GM12878 (cell line): ENCODE data around the gene CCDC74A. TPM values are rescaled to one million over a fixed set of nuclear protein-coding genes. Genes with fewer than 3 reads are reported as not detected.
"Not testable (repeated sequence)": the region's sequence is repeated elsewhere in the genome, so short reads cannot be mapped to it uniquely, and the experiment has no call there.

Experiments
- ATAC-seq: fragments of 200-7000 bp; cut with Tn5 transposase; 3 replicates; pipeline ENCODE4 v1.9.1; 2020; ENCODE audit warnings: mild to moderate bottlenecking, moderate library complexity
- BruUV-seq: library from RNA; stranded (reverse); fragments of 400-500 nt; replicated peaks from 2 replicates; lab custom pipeline; 2021; lab: Mats Ljungman, UMichigan
- CTCF ChIA-PET: fragments of 300-600 bp; sonication (Branson Sonifier 250); formaldehyde crosslinking; extraction: SDS; loops from one replicate; lab custom pipeline; 2021; ENCODE audit warnings: inconsistent platforms; lab: Yijun Ruan, JAX
- POLR2A ChIA-PET: fragments of 350-600 bp; formaldehyde crosslinking; extraction: SDS; loops from one replicate; lab custom pipeline; 2021; ENCODE audit warnings: inconsistent platforms; lab: Charles Lee
- RAD21 ChIA-PET: fragments of 300-600 bp; sonication (Branson Sonifier 250); formaldehyde crosslinking; loops from one replicate; lab custom pipeline; 2023; ENCODE audit warnings: antibody characterized with exemption; ENCODE audit not compliant: unreplicated experiment; lab: Charles Lee
- SMC1A ChIA-PET: fragments of 300-600 bp; sonication (Branson Sonifier 250); formaldehyde crosslinking; loops from one replicate; lab custom pipeline; 2023; ENCODE audit not compliant: unreplicated experiment, uncharacterized antibody; lab: Charles Lee
- DNase-seq: peaks from one replicate; pipeline ENCODE4 v3.0.0-alpha.2; 2011; ENCODE audit warnings: low read depth, low spot score
- FAIRE-seq: peaks from 3 replicates; lab custom pipeline; 2011; peaks lifted over from hg19 to GRCh38; lab: Jason Lieb, UNC
- H2AFZ ChIP-seq: 2 replicates; pipeline ENCODE4 v1.6.0; 2011; ENCODE audit warnings: low read depth, low read length, control low read depth; ENCODE audit not compliant: control insufficient read depth
- H3K27ac ChIP-seq: 2 replicates; pipeline ENCODE4 v1.5.1; 2011; ENCODE audit warnings: control low read depth; ENCODE audit not compliant: control insufficient read depth, insufficient read depth
- H3K27me3 ChIP-seq, 2 experiments: replicated peaks in 1 of 2; 2 replicates each; pipeline versions ENCODE4 v1.6.0 to v1.6.1; 2011; ENCODE audit warnings: low read length in 1 of 2; ENCODE audit not compliant: control insufficient read depth in 2 of 2, insufficient read depth in 2 of 2
- H3K36me3 ChIP-seq, 2 experiments: 2 replicates each; pipeline ENCODE4 v1.5.1; 2011; ENCODE audit warnings: low read length in 1 of 2; ENCODE audit not compliant: control insufficient read depth in 2 of 2, insufficient read depth in 2 of 2
- H3K4me1 ChIP-seq: 2 replicates; pipeline ENCODE4 v1.6.1; 2011; ENCODE audit warnings: mild to moderate bottlenecking, low read length, moderate library complexity, mixed read lengths; ENCODE audit not compliant: control insufficient read depth, insufficient read depth
- H3K4me2 ChIP-seq: 2 replicates; pipeline ENCODE4 v1.6.0; 2011; ENCODE audit warnings: control low read depth; ENCODE audit not compliant: control insufficient read depth, insufficient read depth
- H3K4me3 ChIP-seq: fragments of 200-600 bp; sonication (generic); 2 replicates; pipeline ENCODE4 v1.5.1; 2016
- H3K79me2 ChIP-seq: 2 replicates; pipeline ENCODE4 v1.6.0; 2011; ENCODE audit warnings: low read length; ENCODE audit not compliant: control insufficient read depth, insufficient read depth
- H3K9ac ChIP-seq: 2 replicates; pipeline ENCODE4 v1.8.0; 2011; ENCODE audit warnings: low read length, control low read depth, mixed read lengths; ENCODE audit not compliant: control insufficient read depth, insufficient read depth
- H3K9me3 ChIP-seq: replicated peaks from 3 replicates; pipeline ENCODE4 v1.5.1; 2011; ENCODE audit warnings: mild to moderate bottlenecking, low read length; ENCODE audit not compliant: control insufficient read depth, insufficient read depth
- H4K20me1 ChIP-seq: 2 replicates; pipeline ENCODE4 v1.6.0; 2011; ENCODE audit not compliant: control insufficient read depth, insufficient read depth
- BCL3 ChIP-seq: IDR thresholded peaks from 2 replicates; pipeline ENCODE4 v1.6.1; 2011; ENCODE audit warnings: borderline replicate concordance, low read depth, mild to moderate bottlenecking, moderate library complexity, low read length; ENCODE audit not compliant: insufficient read depth, poor library complexity, severe bottlenecking
- IKZF1 ChIP-seq: fragments of 450-650 bp; conservative IDR thresholded peaks from 2 replicates; pipeline ENCODE4 v1.6.1; 2017; ENCODE audit warnings: antibody characterized with exemption, mild to moderate bottlenecking
- IKZF2 ChIP-seq, 2 experiments: fragments of 450-650 bp; IDR thresholded peaks; 2 replicates each; pipeline ENCODE4 v1.6.1; 2017; ENCODE audit warnings: mild to moderate bottlenecking in 2 of 2, moderate library complexity in 2 of 2
- IRF4 ChIP-seq: IDR thresholded peaks from 2 replicates; pipeline ENCODE4 v1.6.1; 2011; ENCODE audit warnings: low read depth, low read length
- PAX5 ChIP-seq: IDR thresholded peaks from 2 replicates; pipeline ENCODE4 v1.6.1; 2011; ENCODE audit warnings: low read depth, low read length, borderline replicate concordance
- REST ChIP-seq: IDR thresholded peaks from 2 replicates; pipeline ENCODE4 v1.6.1; 2012; ENCODE audit warnings: mild to moderate bottlenecking, low read depth, low read length
- SREBF1 ChIP-seq: IDR thresholded peaks from 2 replicates; pipeline ENCODE4 v1.6.1; 2012; ENCODE audit warnings: mild to moderate bottlenecking, low read length
- SRF ChIP-seq, 2 experiments: IDR thresholded peaks; 2 replicates each; pipeline ENCODE4 v1.6.1; 2011; ENCODE audit warnings: low read depth in 2 of 2, low read length in 2 of 2, mild to moderate bottlenecking in 1 of 2, moderate library complexity in 1 of 2
- STAT3 ChIP-seq: IDR thresholded peaks from 2 replicates; pipeline ENCODE4 v1.6.1; 2011; ENCODE audit warnings: low read depth, low read length, improper control_type of control experiment
- ZNF217 ChIP-seq: fragments of 450-650 bp; IDR thresholded peaks from 2 replicates; pipeline ENCODE4 v1.6.1; 2017; ENCODE audit warnings: antibody characterized with exemption, mild to moderate bottlenecking
- WGBS: methylation state at CpG from one replicate; pipeline ENCODE4 v1.1.6; 2016; ENCODE audit warnings: low lambda C conversion rate; ENCODE audit not compliant: insufficient replicate concordance, insufficient coverage; ENCODE audit errors: missing lambda C conversion rate; 5-methylcytosine and 5-hydroxymethylcytosine counted together
- in situ Hi-C: fragments of 300-500 bp; cut with MboI; formaldehyde crosslinking; loops from 9 replicates; pipeline ENCODE4 v1.14.3; 2018; ENCODE audit warnings: mixed read lengths
- intact Hi-C: fragments of 100-400 bp; cut with micrococcal nuclease; formaldehyde crosslinking; loops from one replicate; pipeline ENCODE4 v1.14.2; 2022; ENCODE audit not compliant: unreplicated experiment
- polyA plus RNA-seq, 11 experiments: library from polyadenylated mRNA; depleted of rRNA in 4 of 11; unstranded in 6 of 11; stranded (reverse) in 5 of 11; fragments of >200 nt; fragmentation: Nextera tagmentation in 4 of 11; fragmentation: Illumina TruSeq in 1 of 11; extraction: Ambion mirVana in 4 of 11; extraction: Trizol in 1 of 11; gene quantifications; 1 replicate in 1 of 11; 2 replicates in 10 of 11; pipeline versions ENCODE4 v1.2.1 to v1.2.3, GENCODE V29; 2011 to 2016; ENCODE audit warnings: inconsistent platforms in 2 of 11, missing spikeins in 2 of 11, low read depth in 1 of 11
- total RNA-seq, 4 experiments: library from RNA; depleted of rRNA in 3 of 4; stranded (reverse); fragments of >200 nt in 3 of 4; fragmentation: Illumina TruSeq in 1 of 4; extraction: Trizol in 1 of 4; gene quantifications; 2 replicates each; pipeline versions ENCODE4 v1.2.1 to v1.2.3, GENCODE V29; 2013 to 2021

The CCDC74A gene
- total and polyA plus RNA-seq, 10 of the 15 experiments (the other 5 are each of a cell fraction or from before 2014, with no cell fraction given): 14.3 to 133 (median 64.2) TPM

DNA sequence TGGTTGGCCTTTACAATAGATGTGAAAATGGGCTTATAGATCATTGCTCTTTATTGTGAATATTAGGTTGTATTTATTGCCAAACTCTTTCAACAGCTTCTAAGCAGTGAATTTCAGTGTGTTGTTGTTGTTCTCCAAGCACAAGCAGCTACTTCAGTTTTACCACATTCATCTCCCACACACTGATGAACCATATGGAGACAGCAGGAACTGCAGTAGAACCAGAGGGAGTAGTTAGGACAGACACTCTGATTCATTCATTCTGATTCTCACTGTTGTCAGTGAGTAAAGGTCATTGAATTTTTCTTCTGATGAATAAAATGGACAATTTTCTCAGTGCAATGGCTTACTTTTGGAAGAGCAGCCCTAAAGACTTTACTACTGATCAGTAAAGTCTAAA, 40.2 kb downstream of the CCDC74A start (continued):
- no peak for TF ChIP-seq REST
- TF ChIP-seq IKZF1: no peak
- no peak for TF ChIP-seq SREBF1
- no peak for TF ChIP-seq IKZF2 (IDR thresholded peaks at IDR 0.05)
- TF ChIP-seq BCL3: no peak
- TF ChIP-seq ZNF217: no peak
- TF ChIP-seq PAX5: no peak
- TF ChIP-seq STAT3: no peak
- TF ChIP-seq IRF4: no peak
- no peak for TF ChIP-seq SRF (IDR thresholded peaks at IDR 0.05; ENCODE audit: low read depth in 2 of 2, low read length in 2 of 2)

DNA sequence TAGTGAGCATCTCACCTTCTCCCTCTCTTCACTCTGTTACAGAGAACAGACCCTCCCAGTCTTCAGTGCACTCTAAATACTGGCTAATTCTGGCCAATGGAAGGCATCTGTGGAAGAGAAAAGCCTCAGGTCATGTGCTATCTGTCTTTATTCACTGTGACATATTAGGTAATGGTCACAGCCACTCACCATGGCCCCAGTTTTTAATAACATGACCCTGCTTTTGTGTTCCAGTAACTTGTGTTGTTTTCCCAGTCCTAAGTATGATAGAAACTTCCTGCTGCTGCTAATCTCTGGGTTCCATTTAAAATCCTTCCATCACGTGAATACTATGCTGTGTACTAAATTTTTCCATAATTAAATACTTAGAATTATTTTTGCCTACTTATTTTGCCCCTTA, 40.7 kb downstream of the CCDC74A start:
- H3K9ac ChIP-seq, FAIRE-seq, H4K20me1 ChIP-seq, RAD21 ChIA-PET, ATAC-seq, H3K4me1 ChIP-seq, POLR2A ChIA-PET, H3K79me2 ChIP-seq, BruUV-seq, H2AFZ ChIP-seq, H3K27ac ChIP-seq, in situ Hi-C loops, H3K36me3 ChIP-seq, CTCF ChIA-PET, DNase-seq, H3K27me3 ChIP-seq, H3K9me3 ChIP-seq, H3K4me2 ChIP-seq, intact Hi-C loops, SMC1A ChIA-PET, H3K4me3 ChIP-seq: not testable (repeated sequence)
- WGBS: 0% methylated on average over 1 of the region's 1 CpG
